B cell (primary cell): Measurements from ENCODE around the gene BSND.

Source experiments
- CTCF ChIP-seq: fragments of 200-600 bp; IDR thresholded peaks from one replicate; pipeline ENCODE4 v1.8.0; 2022; ENCODE audit warnings: antibody characterized with exemption, mild to moderate bottlenecking
- EZH2 ChIP-seq: IDR thresholded peaks from 2 replicates; pipeline ENCODE4 v1.6.1; 2012; ENCODE audit warnings: borderline replicate concordance, low read depth, mild to moderate bottlenecking, moderate library complexity, low read length; ENCODE audit not compliant: insufficient read depth, poor library complexity, severe bottlenecking

- TF ChIP-seq EZH2, result no peak
- no peak for TF ChIP-seq CTCF
Observed at GRCh38 chr1:54953846-54954245, 44.9 kb upstream of the BSND start.
